Embryonic facial prominence (tissue), 1 donor: ENCODE results near the gene ANKRD44.
"Not testable (repeated sequence)": the region's sequence is repeated elsewhere in the genome, so short reads cannot be mapped to it uniquely, and the experiment has no call there.

Source experiments
- DNase-seq: peaks from one replicate; pipeline ENCODE4 v3.0.0-alpha.2; 2016; ENCODE audit errors: extremely low spot score

Gene ANKRD44

GRCh38 chr2:197076652-197077051 lies 233.9 kb downstream of the ANKRD44 start:
- DNase-seq = no peak

DNA sequence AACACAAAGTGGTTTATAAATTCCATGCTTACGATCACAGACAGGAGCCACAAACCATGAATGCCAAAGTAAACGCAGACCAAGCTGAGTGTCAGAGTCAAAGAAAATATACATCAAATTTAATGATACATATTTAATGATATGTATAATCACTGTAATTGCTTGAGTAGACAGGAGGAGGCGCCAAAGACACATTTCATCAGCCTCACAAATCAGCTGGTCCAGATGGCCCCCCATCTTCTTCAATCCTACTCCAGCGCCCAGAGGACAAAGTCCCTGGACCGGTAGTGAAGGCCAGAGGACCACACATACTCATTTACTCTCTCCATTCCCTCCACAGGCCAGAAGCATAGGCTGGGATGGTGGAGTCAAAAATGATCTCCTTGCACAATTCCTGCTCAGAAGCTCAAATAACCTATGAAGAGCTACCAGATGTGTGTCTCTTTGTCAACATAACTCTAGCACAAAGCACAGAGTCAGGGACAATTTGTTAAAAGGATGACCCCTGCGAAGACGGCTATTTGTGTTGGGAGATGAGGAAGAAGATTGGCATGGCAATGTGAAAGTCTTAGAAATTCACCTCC lies 234.7 kb downstream of the ANKRD44 start:
- DNase-seq = no peak

GRCh38 chr2:197075281-197075680 lies 235.3 kb downstream of the ANKRD44 start:
- DNase-seq = peak; percentile 81

DNA sequence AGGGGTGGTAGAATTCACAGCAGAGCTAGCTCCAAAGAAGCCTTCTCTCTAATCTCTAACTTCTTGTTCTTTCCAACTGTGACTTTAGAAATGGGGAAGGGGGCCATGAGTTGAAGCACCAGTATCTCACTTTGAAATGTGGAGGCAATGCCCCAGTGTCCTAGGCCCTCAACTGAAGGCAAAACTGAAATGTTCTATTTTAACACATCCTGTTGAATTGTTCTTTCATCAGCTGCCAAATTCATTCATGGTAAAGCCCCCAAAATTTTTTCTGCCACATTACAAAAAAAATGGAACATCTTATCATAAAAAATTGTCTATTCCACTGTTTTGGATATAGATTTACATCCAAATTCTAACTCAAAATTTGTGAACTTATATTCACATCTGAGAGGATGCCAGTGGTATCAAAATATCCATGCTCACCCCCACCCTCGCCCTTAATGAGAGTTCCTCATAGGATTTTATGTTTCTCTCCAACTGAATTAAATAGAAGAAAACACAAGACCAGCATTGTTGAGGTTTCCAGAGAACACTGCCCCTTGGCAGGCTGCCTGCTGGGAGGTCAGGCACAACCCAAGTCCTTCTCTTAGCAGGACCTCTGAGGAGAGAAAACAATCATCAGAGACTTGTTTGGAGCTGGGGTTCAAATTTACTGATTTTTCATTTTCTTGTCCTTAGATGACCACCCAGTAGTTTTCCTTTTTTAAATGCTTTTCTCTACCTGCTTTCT lies 236.7 kb downstream of the ANKRD44 start:
- DNase-seq = no peak

DNA sequence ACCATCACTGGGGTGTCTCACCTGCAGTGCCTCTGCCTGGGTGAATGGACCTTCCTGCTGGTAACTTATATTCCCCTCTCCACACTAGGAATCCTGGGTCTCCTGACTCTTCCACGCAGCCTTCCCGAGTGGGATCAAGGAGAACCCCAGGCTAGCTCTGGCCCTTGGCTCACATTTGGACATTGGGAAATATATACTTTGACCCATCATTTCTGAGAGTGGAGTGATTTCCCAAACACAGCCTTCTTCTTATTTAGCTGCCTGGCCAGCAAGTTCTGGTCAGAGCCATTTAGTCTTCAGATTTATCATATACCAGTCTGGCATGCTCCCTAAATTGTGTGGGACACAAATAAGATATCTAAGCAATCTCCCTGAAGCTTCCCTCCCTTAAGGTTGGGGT lies 237.3 kb downstream of the ANKRD44 start:
- no peak for DNase-seq

DNA sequence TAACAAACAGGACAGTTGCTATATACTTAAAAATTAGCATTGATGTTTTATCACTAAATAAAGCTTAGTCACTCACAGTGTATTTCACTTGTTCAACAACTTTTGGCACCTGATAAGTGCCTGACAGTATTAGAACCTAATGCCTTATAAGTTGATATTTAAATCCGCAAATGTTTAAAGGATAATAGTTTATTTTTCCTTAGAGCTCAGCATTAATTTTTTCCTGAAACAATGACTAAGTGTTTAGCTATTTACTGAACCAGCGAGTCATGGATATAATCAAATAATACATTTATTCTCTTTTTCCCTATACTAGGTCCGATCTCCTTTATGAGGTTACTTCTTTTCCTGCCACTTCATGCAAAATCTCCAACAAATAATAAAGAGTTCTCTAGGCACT lies 238.0 kb downstream of the ANKRD44 start:
- DNase-seq = no peak

GRCh38 chr2:197071790-197072436 lies 238.7 kb downstream of the ANKRD44 start:
- no peak for DNase-seq

DNA sequence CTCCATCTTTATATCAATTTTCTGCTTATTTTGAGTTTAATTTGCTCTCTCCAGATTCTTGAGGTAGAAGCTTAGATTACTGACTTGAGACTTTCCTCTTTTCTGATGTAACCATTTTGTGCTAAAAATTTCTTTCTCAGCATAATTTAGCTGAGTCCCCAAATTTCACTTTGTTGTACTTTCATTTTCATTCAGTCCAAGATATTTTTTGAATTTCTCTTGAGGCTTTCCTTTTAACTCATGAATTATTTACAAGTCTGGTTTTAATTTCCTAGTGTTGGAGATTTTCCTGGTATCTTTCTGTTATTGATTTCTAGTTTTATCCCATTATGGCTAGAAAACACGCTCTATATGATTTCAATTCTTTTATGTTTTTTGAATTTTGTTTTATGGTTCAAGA lies 239.4 kb downstream of the ANKRD44 start:
- DNase-seq = no peak

- DNase-seq = no peak
These were observed 240.6 kb downstream of the ANKRD44 start for GRCh38 chr2:197069958-197070357.

- DNase-seq = not testable (repeated sequence)
These were observed 248.0 kb downstream of the ANKRD44 start for GRCh38 chr2:197062574-197062973.

GRCh38 chr2:197059477-197059876 lies 251.1 kb downstream of the ANKRD44 start:
- no peak for DNase-seq

GRCh38 chr2:197058777-197059300 lies 251.7 kb downstream of the ANKRD44 start:
- DNase-seq = no peak

GRCh38 chr2:197057959-197058358 lies 252.6 kb downstream of the ANKRD44 start:
- no peak for DNase-seq

DNA sequence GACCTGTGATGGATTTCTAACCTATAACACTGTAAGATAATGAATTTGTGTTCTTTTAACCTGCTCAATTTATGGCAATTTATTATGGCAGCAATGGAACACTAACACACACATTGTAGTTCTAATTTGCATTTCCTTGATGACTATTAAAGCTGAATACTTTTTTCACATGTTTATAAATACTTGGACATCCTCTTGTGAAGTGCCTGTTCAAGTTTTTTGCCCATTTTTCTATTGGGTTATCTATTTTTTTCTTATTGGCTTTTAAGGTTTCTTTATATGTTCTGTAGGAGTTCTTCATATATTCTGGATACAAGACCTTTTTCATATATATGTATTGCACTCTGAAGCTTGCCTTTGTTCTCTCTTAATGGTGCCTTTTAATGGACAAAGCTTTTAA lies 255.5 kb downstream of the ANKRD44 start:
- no peak for DNase-seq

GRCh38 chr2:197054437-197054836 lies 256.1 kb downstream of the ANKRD44 start:
- DNase-seq = no peak

- no peak for DNase-seq
These were observed 258.2 kb downstream of the ANKRD44 start for GRCh38 chr2:197052356-197052755.

DNA sequence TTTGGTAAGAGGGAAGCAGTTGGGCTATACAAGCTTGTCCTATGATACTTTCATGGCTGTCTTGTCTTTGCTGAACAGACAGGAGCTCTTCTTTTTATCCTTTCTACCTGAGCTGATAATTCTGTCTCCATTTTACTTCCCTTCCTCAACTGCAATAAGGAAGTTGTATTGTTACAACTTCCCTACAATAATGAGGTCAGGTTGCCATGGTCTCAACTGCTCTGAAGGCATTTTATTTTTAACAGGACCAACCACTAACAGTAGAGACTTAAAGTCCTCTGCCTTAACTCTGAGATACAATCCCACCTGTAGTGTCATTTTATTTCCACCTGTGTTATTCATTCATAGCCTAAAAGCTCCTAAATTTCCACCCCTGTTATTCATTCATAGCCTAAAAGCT lies 265.5 kb downstream of the ANKRD44 start:
- DNase-seq = no peak

GRCh38 chr2:197042739-197043196 lies 267.8 kb downstream of the ANKRD44 start:
- no peak for DNase-seq

DNA sequence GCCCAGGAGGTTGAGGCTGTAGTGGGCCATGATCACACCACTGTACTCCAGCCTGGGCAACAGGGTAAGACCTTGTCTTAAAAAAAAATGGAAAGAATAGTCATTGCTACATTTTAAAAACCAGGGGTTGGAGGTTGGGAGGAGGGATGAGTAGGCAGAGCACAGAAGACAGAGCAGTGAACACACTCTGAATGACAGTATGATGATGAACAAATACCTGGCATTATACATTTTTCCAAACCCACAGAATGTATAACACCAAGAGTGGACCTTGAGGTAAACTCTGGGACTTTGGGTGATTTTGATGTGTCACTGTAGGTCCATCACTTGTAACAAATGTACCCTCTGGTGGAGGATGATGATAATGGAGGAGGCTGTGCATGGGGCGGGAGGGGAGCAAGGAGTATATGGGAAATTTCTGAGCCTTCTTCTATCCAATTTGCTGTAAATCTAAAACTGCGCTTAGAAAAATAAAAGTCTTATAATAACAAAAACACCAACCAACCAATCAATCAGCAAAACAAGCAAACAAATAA lies 272.6 kb downstream of the ANKRD44 start:
- no peak for DNase-seq

DNA sequence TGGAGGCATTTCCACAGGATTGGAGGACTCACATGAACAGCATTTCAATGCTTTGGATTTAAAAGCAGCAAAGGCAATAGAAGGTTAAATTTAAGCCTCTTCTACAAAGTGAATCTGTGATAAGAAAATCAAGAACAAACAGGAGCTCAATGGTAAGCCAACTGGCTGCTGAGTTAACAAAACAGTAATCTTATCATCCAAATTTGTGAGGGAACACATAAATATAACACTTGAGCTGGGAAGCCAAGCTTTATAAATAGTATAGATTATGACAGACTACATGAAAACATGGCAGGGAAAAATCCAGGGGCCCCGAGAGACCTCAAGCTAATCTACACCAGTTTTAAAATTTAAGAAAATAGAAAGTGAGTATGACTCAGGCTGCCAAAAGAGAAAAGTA lies 275.6 kb downstream of the ANKRD44 start:
- DNase-seq = no peak

GRCh38 chr2:197034292-197034691 lies 276.3 kb downstream of the ANKRD44 start:
- DNase-seq = no peak

DNA sequence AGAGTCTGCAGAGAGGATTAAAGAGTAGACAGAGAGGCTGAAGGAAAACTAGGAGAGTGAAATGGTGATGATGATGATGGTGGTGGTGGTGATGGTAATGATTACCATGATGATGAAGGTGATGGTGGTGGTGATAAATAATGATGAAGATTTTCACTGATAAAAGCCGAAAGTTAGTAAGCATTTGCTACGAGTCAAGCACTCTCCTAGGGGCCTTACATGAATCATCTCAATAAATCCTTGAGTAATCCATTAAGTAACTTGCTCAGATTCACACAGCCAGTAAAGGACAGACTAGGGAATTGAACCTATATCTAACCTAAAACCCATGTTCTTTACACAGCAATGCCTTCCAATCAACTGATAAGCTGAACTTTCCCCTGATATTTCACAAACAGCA lies 277.4 kb downstream of the ANKRD44 start:
- DNase-seq = no peak

DNA sequence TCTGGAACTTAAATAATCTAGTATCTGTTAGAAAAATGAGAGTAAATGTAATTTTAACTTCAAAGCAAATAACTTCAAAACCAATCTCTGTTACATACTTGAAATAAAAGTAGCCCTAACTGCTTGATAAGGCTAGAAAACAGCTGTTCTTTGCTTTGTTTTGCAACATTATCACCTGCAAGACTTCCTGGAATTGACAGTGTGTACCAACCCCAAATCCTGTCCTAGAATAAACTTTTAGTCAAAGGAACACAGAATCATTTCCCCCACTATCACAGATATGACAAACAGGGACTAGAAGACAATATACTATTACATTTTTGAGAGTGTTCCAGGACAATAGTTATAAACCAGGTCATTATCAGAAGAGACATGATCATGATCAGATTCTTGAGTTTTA lies 278.8 kb downstream of the ANKRD44 start:
- DNase-seq = no peak
